Activated CD4-positive, alpha-beta T cell treated with anti-CD3 and anti-CD28 coated beads, Interleukin-2, amount 50 U/mL, for 1 hour (primary cell): ENCODE measurements around the gene YWHAH.
"Not testable (repeated sequence)": the region's sequence is repeated elsewhere in the genome, so short reads cannot be mapped to it uniquely, and the experiment has no call there.

Source experiments
- DNase-seq: peaks from one replicate; pipeline ENCODE4 v3.0.0-alpha.2; 2020

YWHAH gene

DNA sequence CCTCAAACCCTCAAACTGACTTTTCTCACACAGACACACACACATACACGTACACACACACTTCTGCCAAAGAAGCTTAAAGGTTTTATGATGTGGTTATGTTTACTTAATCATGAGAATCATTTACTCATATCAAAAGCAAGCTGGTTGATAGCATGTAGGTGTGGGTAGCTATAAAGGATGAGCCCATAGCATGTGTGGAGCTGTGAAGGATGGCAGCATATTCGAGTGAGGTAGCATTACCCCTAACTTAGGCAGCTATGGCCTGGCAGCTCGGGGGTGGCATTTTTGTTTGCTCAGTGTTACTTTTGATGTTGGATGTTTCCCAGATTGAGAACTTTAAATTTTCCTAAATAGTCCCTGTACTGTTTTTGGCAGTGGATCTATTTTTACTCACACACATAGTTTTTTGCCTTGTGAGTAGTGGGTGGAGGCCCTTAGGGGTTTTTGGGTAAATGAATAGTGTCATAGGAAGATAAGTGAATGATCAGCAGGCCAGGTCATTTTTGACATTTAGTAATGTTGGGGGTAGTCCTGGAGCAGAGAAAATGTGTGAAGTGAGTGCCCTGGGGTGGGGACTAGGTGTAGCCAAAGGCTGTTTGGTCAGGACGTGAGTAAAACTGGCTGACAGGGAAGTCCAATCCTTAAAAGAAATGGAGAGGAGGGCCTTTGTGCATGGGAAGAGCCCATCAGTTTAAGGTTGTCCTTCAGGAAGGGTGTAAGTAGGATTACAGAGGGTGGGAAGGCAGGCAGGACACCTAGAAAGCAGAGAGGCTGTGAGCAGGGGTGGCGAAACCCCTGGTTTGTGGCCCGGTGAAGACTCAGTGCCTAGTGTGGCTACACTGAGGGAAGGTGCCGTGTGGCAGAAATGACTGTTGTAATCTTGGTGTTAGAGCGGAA, 7.1 kb downstream of the YWHAH start:
- DNase-seq: no peak

DNA sequence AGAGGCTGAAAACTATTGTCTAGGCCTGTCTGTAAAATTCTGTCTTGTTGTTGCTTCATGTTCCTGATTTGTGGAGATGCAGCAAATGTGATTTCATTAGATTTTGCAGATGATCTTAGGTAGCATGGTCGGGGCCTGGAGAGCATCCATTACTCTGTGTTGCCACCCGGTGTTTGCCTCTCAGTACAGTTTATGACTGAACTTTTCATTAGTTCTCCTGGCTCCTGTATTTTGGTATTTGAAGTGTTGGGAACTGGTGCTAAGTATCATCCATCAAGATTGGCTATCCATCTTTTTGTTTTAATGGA, 7.7 kb downstream of the YWHAH start:
- DNase-seq: no peak

DNA sequence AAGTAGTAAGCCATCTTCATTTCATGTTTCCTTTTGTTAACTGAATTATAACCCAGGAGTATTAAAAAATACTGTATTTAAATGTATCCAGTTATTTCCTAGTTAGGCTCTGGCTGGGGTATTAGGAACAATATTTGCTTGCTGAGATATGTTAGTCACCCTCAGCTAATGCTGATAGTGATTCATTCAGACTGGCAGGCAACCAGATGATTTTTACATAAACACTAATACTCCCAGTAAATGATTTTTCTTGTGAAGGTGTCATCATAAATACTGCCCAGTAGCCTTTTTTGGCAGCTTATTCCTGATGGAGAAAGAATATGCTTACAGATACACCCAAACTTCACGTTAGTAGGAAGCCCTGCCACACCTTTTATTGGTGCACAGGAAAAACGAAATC, 8.1 kb downstream of the YWHAH start:
- no peak for DNase-seq

DNA sequence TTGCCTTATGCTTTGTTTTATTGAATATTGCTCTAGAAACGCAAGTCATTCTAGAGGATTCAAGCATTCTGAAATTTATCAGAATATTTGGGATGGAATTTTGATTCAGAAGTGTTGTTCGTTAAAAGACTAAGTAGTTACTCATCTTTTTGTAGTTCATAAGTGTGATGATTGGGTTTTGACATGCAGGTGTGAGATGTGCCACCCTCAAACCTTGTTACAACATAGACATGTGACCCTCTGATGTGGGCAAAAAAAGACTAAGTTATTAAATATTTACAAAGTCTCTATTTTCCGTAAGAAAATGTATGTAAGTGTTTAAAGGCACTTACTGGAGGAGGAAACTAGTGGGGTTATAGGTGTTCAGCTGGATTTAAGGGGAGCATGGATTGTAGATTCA, 8.9 kb downstream of the YWHAH start:
- no peak for DNase-seq

DNA sequence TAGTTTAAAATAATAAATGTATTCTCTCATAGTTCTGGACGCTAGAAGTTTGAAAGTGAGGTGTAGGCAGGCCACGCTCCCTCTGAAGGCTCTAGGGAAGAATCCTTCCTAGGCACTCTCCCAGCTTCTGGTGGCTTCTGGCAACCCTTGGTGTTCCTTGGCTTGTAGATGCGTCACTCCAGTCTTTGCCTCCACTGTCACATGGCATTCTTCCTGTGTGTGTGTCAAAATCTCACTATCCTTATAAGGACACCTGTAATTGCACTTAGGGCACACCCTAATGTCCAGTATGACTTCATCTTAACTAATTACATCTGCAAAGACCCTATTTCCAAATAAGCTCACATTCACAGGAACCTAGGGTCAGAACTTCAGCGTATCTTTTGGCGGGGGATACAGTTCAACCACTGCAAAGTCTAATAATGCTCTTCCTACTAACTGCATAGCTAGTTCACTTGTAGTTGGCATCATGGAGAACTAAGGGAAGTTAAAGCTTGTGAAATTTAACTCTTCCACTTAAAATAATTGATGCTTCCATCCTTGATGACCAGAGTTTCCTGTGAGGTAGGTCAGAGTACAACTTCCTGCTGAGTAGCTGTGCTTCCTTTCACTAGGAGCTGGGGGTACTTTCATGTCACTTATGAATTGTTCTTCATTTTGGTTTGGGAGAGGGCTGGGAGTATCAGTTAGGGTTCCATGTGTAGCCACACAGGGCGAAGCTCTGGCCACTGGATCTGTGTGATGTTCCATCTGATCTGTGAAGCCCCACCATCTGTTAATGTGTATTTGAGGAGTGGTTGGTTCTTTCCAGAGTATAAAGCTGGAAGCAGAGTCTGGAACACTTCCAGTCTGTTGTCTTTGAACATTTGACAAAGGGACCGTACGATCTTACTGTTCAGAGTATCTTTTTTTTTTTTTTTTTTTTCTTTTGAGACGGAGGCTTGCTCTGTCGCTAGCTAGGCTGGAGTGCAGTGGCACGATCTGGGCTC, 10.5 kb downstream of the YWHAH start:
- DNase-seq: no peak

DNA sequence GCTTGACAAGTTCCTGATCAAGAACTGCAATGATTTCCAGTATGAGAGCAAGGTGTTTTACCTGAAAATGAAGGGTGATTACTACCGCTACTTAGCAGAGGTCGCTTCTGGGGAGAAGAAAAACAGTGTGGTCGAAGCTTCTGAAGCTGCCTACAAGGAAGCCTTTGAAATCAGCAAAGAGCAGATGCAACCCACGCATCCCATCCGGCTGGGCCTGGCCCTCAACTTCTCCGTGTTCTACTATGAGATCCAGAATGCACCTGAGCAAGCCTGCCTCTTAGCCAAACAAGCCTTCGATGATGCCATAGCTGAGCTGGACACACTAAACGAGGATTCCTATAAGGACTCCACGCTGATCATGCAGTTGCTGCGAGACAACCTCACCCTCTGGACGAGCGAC, 12.0 kb downstream of the YWHAH start:
- no peak for DNase-seq

- DNase-seq: no peak
These were observed 13.7 kb downstream of the YWHAH start for GRCh38 chr22:31957970-31958594.

DNA sequence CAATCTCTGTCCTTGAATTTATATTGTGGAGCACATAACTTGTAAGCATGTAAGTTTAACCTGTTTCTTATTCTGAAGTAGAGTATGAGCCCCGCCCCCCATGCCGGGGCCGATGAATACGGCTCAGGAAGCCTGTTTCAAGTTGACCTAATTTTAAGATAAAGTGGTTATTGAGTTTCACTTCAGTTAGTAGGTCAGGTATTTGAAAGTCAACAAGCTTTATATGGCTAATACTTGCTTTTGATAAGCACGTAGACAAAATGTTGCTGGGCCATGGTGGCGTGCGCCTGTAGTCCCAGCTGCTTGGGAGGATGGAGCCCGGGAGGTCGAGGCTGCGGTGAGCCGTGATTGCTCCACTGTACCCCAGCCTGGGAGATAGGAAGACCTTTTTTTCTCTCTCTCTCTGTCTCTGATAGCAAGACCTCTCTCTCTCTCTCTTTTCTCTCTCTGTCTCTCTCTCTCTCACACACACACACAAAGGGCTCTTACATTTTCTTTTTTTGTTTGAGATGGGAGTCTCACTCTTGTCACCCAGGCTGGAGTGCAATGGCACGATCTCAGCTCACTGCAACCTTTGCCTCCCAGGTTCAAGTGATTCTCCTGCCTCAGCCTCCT, 14.4 kb downstream of the YWHAH start:
- peak; percentile 39 for DNase-seq

DNA sequence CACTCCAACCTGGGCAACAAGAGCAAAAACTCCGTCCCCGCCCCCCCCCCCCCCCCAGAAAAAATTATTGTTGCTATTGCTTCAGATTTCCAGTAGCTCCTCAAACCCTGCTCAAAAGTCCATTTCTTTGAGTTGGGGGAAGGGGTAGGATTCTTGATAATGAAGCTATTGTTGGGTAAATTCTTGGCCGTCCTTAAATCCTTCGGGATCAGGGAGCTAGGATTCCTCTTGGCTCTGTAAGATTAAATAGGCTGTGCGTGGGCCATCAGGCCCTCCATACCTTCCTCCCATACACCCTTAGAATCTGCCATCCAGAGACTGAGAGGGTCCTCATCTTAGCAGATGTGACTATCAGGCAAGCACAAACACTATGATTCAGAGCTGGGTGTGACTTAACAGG, 16.4 kb downstream of the YWHAH start:
- DNase-seq: no peak

GRCh38 chr22:31962387-31963125, 18.2 kb downstream of the YWHAH start:
- DNase-seq: no peak

DNA sequence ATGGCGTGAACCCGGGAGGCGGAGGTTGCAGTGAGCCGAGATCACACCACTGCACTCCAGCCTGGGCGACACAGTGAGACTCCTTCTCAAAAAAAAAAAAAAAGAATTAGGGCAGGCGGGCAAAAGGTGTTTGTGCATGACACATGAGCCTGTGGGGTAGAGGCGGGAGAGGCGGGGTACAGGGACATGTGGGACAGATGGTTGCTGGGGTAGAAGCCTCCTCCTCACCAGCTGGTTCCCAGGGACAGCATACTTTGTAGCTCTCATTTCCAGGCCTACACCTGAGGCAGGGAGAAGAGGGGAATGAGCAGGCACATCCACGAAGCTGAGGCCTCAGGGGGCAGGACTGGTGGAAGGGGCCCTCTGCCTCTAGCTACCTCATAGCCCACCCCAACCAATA, 23.7 kb downstream of the YWHAH start:
- no peak for DNase-seq

DNA sequence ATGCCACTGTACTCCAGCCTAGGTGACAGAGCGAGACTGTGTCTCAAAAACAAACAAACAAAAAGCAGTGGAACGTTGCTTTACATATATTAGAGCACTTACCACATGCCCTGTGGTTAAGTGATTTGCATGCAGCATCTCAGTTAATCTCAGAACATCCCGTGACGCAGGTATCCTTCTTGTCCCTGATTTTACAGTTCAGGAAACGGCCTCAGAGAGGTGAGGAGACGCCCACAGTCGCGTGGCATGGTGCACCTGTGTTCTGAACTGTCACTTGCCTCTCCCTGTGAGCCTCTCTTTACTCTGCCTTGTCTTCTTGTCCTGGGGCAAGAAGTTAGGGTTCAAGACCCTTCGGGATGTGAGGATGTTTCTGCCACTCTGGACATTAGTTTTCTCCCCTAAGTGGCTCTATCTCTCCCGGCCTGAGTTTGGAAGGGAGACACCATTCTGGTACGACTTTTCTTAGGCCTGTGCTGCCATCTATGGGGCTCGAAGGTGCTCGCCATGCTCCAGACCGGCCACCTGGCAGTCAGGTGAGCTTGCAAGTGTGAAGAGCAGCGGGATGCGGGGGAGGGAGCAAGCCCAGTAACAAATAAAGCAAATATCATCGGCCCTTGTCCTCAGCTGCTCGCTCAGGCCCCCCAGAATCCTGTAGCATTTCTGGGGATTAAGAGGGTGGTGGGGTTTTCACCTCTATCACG, 25.6 kb downstream of the YWHAH start:
- DNase-seq: peak; percentile 63

DNA sequence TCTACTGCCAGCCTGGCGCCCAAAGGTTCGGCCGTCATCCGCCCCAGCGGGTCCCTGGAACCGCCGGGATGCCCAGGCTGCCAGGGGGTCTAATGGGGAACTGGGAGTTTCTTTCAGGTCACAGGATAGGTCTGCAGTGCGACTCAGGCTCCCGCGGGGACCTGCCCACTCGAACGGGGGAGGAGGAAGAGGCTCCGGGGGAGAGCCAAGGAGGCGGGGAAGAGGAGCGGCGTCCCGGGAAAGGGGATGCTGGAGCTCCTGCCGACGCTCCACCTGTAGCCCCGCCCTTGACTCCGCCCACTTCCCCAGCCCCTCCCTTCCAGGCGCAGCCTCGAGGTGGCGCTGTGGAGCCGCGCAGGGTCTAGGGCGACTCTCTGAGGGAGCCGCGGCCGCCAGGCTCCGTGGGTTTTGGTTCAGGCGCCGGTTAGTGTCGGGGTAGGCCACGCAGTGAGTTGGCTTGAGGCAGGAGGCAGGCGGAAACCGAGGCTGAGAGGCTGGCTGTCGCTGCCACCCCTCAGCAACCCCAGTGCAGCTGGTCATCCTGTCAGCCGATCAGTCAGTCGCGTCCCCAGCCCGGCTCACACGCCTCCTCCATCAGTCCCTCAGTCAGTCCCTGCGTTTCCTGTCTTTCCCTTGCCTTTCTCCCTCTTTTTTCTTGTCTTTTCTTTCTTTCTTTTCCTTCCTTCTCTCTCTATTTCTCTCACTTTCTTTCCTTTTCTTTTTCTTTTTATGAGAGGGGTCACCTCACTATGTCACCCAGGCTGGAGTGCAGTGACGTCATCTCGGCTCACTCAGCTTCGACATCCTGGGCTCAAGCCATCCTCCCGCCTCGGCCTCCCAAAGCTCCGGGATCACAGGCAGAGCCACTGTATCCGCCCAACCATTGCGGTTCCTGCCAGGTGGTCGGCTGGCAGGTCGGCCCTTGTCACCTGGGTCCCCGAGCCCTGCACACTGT, 26.4 kb downstream of the YWHAH start:
- peak; percentile 89 for DNase-seq

- DNase-seq: no peak
These were observed 27.8 kb downstream of the YWHAH start for GRCh38 chr22:31972180-31972579.

DNA sequence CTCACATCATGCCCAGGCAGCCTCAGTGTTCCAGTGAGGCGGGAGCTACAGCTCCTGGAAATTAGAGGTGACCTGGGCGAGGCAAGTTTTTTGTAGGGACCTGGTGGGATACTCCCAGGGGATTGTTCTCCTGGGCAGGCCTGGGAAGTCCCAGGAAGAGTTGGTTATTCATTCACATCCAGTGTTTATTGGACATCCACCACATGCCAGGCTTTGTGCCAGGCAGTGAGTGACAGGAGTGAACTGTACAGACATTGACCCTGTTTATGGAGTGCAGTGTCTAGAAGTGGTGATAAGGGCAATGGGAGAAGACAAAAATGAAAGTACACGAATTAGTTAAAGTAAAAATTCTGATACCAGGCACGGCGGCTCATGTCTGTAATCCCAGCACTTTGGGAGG, 29.4 kb downstream of the YWHAH start:
- DNase-seq: no peak

DNA sequence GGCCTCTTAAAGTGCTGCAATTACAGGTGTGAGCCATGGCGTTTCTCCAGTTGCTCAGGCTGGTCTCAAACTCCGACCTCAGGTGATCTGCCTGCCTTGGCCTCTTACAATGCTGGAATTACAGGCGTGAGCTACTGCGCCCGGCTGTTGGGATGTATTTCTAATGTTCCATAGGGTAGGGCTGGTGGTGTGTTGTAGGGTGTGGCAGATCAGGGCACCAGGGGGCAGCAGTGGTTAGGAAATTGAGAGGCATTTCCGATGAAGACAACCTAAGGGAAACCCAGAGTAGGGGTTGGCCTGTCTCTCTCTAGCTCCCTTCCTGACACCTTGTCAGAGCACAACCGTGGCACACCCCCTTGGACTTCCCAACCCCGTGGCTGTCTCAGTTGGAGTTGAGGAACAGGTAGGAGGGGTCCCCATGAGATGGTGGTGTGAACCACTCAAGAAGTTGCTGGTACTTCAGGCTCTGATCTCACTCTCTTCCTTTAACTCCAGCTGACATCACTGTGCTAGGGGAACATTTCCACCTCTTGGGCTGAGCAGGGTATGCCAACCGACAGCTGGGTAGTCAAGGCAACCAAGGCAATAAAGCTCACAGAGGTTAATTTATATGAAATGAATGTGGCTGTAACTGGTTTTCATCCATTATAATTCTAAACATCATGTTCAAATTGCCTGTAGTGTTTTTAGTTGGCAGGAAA, 33.0 kb downstream of the YWHAH start:
- peak; percentile 81 for DNase-seq

- DNase-seq: no peak
These were observed 33.6 kb downstream of the YWHAH start for GRCh38 chr22:31977939-31978338.

- no peak for DNase-seq
These were observed 36.3 kb downstream of the YWHAH start for GRCh38 chr22:31980628-31981027.

DNA sequence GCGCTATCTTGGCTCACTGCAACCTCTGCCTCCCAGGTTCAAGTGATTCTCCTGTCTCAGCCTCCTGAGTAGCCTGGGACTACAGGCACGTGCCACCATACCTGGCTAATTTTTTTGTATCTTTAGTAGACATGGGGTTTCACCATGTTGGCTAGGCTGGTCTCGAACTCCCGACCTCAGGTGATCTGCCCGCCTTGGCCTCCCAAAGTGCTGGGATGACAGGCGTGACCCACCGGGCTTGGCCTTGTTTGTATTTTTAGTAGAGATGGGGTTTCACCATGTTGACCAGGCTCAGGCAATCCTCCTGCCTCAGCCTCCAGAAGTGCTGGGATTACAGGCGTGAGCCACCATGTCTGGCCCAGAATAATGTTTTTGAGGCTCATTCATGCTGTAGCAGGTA, 37.6 kb downstream of the YWHAH start:
- not testable (repeated sequence) for DNase-seq
